Left forelimb (tissue), 1 donor: ENCODE results near the gene GATA2.

Experiments used
- DNase-seq: peaks from one replicate; pipeline ENCODE4 v3.0.0-alpha.2; 2018; ENCODE audit warnings: low spot score

The GATA2 gene

DNA sequence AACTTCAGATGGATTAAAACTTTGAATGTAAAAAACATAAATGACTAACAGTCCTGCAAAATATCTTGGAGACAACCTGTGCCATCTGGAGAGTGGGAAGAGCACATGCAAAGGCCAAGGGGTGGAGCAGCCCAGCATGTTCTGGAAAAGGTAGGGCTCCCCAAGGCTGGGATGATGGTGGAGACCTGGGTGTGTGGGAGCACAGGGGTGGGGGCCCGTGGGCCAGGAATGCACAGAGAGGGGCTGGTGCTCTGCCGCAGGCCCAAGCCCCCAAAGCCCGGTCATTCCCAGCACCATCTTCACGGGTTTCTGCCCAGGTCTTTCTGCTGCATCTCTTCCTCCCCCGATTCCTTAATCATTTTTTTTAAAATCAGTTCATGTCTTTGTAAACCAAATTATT, 9.7 kb upstream of the GATA2 start:
- DNase-seq = peak; percentile 22

DNA sequence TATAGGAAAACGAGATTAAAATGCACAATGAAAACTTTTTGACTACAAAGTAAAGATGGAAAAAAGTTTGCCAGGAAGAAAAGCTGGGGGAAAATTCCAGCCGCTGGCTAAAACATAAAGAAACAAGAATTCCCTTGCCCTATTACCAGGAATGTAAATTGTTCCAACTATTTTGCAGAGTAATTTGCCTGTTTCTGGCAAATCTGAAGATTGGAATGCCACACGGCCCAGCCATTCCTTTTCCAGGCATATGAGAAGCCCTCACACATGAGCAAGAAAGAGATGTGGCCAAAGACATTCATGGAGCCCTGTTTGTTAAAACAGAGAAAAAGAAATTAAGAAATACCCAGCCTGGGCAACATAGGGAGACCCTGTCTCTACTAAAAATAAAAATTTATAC, 8.4 kb upstream of the GATA2 start:
- DNase-seq = peak; percentile 5

DNA sequence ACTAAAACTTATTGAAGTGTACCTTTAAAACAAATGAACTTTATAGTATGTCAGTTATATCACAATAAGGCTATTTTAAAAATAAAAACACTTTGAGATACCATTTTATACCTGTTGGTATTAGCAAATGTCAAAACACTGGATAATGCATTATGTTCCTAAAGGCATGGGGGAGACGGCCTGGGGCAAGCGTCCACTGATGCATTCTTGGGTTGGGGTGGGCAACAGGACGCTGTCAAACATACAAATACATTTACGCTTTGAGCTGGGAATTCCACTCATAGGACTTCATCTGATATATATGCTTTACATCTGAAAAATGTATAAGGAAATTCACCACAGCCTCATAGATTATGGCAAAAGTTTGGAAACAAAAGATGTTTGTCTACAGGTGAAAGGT, 7.6 kb upstream of the GATA2 start:
- no peak for DNase-seq

DNA sequence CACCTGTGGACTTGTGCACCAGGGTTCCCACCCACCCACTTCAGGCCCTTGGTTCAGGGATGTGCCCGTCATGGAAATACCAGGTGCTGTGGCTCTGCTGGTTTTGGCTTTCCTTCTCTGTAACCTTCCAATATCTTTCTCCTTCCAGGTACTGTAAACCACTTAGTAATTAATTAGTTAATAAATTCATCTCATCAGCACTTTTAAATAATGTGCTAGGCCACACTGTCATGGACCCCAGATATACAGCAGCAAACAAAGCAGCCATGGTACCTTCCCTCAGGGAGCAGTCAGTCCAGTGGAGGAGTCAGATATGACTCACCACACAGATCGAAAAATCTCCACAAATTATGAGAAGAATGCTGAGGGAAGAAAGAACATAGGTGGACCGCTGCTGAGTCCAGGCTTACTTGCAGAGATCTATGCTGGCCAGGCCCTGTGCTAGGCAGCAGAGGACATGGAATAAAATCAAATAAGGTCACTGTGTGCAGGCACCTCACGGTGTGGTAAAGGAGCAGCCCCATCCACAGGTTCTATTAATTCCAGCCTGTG, 6.8 kb upstream of the GATA2 start:
- peak; percentile 20 for DNase-seq

DNA sequence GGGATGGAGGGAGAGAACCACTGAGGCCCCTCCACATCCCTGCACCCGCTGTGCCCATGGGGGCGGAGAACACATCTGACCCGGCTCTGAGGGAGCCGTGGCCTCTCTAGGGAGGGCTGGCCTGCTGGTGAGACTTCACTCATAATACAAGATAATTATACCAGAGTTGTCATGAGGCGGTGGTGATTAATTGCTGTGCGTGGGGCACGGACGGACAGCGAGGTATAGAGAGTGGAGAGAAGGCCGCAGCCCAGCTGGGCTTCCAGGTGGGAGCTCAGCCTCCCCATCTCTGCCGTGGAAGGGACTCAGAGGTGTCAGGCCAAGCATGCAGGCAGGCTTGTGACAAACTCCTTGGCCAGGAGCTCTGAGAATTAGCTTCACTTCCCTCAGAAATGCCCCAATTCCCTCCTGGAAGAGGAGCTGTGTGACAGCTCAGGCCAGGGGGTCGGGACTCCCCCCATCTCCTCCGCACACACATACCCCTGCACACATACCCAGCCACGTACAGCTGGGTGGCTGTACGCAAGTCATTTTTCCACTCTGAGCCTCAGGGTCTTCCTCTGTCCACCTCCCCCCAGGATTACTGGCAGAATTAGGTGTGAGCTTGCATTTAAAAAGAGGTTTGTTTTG, 6.0 kb upstream of the GATA2 start:
- DNase-seq = peak; percentile 44

DNA sequence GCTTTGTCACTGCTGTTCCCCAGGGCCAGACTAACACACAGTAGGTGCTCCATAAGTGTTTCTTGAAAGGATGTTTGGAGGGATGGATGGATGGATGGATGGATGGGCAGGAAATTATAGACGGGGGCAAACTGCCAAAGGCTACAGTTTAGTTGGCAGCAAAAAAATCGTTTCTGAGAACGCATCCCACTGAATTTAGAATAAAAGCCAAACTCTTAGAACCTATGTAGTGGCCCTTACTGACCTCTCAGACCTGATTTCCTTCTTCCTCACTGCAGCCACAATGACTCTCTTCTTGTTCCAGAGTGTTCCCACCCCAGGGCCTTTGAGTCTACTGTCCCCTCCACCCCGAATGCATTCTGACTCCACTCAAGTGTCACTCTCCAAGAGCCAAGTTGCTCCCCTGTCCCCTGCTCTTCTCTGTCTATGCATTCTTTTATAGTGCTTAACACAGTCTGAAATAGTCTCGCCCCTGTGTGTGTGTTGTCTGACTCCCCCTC, 5.2 kb upstream of the GATA2 start:
- peak; percentile 46 for DNase-seq

DNA sequence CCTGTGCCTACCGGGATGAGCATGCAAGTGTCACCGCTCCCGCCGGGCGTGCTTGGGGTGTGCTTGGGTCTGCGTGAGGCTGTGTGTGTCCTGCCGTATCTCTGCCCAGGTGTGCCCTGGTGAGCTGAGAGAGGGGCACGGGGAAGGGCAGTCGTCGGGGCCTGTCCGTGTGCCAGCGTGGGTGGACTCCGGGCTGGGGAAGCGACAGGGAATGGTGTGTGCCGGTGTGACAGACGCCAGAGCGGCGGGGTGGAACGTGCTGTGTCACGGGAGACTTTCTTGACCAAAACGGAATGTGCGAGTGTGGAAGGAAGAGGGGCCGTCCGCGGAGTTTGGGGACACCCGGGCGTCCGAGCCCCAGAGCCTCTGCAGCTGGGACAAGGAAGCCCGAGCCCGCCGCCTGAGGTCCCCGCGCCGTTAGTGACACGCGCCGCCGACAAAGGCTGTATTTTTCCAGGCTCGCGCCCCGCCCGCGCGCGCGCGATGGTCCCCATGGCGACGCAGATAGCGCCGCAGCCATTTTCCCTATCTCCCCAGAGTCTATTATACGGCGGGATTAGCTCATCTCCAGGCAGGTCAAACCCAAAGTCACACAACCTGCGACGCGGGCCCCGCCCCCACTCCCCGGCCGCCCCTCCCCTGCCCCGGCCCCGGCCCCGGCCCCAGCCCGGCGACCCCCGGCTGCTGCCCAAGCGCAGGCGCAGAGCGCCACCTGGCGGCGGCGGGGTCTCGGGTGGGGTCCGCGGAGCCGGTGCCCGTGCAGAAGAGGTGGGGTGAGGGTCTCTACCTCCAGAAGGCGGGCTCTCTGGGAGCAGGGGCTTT, 4.5 kb upstream of the GATA2 start:
- DNase-seq = peak; percentile 86

DNA sequence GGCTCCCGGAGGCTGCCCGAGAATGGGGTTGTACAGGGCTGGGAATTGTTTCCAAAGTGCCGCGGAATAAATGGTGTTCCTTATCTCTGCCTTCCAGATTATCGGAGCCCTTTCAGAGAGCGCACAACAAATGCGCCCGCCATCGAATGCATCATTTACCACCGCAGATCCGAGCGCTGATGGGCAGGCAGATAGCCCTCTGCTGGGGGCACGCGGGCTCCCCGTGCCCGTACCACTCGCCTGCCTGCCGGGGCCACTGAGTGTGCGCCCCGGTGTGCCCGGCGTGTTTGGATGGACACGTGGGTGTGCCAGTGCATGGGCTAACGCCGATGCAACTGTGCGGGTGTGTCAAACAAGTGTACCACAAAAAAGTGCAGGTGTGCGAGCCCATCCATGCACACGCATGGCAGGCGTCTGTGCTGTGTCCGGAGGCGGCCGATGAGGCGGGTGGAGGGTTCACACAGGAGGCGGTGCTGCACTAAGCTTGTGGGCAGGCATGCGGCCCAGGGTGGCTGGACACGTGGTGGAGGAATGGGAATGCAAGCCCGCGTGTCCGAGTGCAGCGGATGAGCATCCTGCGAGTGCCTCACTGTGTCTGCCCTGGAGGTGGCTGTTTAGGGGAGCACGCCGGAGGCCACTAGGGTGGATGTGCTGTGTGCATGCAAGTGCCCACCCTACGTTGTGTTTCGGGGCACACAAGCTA, 3.8 kb upstream of the GATA2 start:
- peak; percentile 68 for DNase-seq

DNA sequence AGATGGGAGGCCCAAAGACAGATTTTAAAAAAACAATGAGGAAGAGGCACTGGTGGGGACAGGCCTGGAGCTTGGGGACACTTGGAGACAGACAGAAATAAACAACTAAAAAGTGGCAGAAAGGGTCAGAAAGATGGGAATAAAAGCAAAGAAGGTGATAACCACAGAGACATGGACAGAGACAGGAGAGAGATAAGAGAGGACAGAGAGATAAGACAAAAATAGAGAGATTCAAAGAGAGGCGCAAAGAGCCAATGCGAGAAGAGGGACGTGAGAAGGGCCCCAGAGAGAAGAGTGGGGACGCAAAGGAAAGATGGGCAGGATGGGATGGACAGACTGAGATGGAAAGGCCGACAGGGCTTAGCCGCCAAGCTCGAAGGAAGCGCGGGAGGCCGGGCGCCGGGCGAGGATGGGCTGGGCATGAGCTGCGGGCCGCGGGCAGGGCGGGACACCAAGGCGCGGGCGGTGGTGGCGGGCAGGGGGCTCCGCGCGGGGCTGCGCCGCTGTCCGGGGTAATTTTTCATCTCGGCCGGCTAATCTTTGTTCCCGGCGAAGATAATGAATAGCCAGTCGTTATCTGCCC, 3.1 kb upstream of the GATA2 start:
- DNase-seq = peak; percentile 53

DNA sequence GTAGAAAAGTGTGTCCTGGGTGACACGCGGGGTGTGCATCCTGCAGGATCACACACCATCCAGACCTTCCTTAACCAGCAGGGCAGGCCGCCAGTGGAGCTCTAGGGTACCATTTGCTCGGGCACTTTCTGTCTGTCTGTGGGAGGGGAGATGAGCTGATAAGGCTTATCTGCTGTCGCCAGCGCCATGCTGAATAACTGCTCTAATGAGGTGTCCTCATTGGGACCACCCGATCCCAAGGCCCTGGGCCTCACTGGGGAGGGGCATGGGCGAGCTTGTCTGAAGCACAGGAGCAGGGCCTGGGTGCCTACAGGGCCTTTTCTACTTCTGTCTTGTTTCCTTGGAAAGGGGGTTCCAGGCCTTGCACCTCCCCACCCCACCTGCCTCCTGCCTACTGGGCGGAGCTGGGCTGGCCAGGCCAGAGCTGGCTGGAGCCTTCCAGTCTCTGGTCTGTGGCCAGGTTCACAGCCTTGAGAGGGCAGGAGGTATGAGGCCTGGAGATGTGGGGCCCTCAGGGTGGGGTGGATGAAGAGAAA, 2.5 kb upstream of the GATA2 start:
- DNase-seq = peak; percentile 44

DNA sequence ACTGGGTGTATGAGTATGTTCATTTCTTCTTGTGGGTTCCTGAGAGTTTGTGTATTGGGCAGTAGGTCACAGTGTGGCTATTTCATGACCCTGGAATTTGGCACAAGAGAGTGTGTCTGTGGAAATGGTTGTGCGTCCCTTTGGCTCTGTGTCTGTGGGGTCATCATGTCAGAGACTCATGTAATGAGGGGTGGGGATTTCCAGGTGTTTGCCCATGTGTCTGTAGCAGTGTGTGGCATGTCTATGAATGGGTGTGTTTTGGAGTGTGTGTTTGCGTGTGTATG, 1.3 kb upstream of the GATA2 start:
- DNase-seq = peak; percentile 23

DNA sequence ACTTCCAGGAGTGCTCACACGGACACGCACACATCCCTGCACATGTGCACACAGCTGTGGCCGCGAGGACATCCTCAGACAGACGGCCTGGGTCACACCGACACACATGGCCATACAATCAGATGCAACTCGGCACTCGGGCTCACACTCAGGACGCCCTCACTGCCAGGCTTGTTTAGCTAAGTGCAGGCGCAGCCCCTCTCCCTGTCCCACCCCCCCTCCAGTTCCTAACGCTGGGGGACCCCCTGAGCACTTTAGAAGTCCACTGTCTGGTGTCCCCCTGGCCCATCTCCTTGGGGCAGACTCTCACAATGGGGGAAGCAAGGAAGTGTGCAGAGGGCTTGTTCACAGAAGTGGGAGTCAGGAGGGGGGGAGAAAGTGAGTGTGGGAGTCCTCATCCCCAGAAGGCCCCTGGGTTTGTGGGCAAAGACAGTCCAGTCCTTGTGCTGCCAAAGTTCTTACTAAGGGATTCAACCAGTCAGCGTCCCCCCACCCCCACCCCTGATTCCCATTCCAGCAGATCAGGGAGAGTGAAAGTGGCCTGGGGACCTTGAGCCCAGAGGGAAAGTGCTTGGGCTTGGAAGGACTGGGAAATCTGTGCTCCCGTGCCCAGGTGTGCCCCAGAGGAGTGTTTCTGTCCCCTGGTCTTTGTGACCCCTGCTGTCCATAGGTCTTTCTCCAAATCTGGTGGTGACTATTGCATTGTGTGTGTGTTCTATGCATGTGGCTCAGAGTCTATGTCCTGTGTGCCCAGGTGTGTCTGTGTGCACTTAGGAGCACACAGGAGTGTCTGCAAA, 767 bp upstream of the GATA2 start:
- peak; percentile 60 for DNase-seq

DNA sequence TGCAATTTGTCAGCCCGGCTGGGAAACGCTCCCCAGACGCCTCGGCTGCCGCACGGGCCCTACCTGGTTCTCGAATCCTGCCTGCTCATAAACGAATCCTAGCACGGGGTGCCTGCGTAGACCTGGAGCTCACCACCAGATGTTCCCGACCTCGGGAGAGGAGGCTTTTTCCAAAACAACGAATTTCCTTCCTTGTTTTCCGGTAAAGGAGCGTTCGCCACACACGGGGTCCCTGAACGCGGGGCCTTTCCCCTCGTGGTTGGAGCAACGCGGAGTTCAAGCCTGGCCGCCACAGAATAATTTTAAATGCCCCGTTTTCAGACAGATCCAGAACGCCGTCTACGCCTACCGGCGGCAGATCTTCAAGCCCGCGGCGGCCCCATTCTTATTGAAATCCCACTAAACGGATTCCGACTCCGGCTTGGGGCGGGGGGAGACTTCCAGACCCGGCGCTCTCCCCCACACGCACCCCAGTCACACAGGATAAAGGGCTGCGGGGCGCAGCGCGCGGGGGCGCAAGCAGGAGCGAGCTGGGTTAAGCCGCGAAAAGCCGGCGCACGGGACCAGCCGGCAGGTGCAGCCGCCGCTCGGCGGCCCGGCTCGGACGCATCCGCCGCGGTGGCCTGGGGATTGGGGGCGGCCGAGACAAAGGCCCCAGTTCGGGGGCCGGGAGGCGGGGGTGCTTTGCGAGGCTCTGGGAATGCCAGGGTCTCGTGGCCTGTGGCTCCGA, 895 bp downstream of the GATA2 start:
- DNase-seq = no peak

DNA sequence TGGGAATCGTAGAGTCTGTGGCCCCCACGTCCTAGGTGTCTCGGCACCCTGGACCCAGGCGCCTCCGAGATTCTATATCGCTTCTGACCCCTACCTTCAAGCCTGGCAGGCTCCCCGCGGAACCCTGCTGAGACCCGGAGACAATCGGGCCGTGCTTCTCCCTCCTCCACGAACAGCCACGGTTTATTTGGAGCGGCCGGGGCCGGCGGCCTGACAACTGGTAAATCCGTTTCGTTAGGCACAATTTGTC, 1.4 kb downstream of the GATA2 start:
- peak; percentile 77 for DNase-seq

DNA sequence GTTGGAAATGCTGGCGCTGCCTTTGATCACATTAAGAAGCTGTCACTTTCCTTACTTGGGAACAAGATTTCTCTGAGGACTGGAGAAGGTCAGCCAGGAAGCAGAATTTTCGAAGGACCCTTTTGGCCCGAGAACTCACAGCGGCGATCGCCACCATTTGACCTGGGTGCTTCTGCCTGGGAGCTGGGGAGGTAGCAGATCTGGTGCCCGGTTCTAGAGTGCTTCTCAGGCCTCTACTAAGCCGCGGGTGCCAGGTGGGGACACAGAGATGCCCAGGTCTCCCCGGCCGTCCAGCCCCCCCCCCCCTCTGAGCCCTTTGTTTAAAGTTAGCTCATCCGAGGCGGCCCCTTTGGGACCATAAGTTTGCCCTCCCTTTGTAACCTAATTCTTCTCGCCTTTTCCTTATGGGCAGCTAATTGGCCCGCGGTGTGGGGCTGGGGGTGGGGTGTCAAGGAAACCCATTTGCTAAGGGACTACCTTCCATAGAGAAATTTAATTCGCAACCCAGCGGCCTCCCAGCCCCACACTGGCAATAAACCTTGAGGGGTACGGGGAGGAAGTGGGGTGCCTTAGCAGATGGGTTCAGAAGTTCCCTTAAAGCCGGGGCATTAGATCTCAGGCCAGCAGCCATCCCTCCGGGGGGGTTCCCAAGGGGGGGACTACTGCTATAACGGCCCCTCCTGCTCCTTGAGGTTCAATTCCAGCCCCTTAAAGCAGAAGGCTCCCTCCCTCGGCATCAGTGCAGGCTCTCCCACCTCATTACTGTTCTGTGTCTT, 1.9 kb downstream of the GATA2 start:
- peak; percentile 62 for DNase-seq

DNA sequence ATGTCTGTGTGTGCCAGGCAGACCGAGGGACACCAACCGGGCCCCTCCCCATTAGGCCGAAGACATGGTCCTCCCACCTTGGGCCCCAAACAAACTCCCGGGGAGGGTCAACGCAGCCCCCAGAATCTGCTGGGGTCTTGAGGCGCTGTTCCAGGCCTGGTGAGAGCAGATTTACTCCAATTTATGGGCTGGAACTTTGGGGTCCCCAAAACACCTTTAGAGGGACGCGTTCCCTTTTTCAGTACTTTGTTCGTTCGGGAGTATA, 2.4 kb downstream of the GATA2 start:
- DNase-seq = no peak

DNA sequence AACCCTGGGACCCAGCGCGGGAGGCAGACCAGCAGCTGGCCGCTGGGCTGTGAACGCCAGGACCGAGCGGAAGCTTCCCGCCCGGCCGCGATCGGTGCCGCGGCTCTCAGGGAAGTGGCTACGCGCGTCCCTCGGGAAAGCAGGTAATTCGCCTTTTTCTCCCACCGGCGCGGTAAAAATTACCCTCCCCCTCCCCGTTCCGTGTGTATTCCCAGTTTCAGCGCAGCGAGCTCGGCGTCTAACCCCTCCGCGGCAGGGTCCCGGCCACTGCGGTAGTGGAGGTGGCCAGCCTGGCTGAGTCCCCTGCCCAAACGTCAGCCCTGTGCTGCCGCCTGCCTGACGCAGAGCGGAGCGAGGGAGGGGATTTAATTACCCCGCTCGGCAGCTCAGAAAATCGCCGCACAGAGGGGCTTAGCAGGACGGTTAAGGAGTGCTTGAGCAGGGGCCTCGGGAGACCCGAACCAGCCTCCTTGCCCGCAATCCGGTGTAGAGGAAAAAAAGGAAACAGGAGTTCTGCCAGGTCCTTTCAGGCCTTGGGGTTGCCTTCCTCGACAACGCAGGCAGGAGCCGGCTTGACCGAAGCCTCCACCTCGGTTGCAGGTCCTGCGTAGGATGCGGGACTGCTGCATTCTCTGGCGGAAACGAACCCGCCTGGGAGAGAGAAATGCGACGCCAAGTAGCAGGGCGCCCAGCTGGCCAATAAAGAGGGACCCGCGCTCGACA, 2.9 kb downstream of the GATA2 start:
- peak; percentile 69 for DNase-seq

DNA sequence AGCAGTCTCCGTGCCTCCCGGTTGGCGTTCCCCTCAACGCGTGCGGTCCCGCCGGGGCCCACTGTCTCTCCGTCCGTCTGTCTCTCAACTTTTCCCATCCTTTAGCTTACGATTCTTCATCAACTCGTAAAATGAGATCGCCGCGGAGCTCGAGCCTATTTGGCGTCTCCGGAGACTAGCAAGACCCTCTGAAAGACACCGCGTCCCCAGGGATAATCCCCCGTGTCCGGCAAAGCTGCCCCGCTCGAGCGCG, 3.4 kb downstream of the GATA2 start:
- no peak for DNase-seq

DNA sequence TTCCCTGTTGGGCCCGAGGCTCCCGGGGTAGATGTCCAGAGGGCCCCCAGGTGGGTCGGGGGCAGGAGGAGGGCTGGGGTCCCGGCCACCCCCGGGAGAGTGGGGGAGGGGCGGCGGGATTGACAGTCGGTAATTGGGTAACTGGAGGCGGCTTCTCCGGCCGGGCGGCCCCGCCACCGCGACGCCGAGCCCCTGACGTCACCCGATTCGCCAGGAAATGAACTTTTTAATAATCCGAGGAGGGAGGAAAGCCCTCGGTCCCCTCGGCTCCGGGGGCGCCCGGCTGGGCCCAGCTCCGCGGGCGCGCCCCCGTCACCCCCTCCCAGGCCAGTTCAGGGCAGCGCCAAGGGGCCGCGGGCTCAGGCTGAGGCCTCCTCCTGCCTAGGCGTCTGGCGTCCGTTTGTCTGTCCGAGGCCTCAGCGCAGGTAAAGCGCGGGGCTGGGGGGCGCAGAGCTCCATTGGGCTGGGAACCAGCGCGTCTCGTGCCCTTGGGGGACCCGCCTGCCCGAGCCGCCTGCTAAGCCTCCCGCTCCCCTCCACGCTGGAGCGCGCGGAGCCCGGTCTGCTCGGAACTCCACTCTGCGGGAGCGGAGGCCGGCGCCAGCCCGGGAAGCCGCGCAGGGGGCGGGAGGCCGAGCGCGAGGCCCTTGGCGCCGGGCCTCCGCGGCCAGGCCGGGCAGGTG, 3.9 kb downstream of the GATA2 start:
- DNase-seq = no peak

DNA sequence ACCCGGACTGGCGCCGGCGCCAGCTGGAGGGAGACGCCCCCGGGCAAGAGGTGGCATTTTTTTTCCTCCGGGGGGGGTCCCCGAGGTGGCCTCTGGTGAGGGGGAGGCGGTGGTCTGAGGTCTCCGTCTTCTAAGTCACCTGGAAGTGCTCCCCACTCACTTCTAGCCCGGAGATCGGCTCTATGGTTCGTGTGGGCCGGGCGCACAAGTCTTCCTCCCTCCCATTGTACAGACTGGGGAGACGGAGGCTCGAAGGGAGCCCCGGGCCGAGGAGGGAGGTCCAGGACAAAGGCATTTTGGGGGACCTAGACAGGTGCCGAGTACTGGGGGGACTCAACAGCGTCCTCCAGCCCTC, 4.4 kb downstream of the GATA2 start:
- no peak for DNase-seq
